ENCODE results near the gene TEF. TPM values are rescaled to one million over a fixed set of nuclear protein-coding genes. Genes with fewer than 3 reads are reported as not detected.

TEF gene
- polyA plus RNA-seq, 1 of the 3 experiments (the other 2 are of a cell fraction), result 3.6 TPM

DNA sequence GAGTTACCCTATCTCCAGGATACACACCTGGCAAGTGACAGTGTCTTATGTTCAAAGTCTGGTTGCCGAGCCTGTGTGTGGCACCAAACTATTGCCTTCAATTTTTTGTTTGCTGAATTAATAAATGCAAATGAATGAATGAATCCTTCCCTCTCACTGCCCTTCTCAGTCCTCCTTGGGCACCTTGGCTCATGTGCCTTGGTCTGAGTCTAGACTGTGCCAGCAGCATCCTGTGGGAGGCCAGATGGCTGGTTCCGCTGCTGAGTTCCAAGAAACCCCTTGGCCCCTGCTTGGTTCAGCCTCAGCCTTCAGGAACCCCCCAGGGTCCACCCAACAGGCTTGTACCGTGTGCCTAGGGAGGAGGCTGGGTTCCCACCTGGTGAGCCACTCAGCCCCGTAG, 33.8 kb downstream of the TEF start:
- no peak overlapping the region for H3K4me3 ChIP-seq (ENCODE audit: low read depth in 2 of 2, low read length in 1 of 2)
- H3K27ac ChIP-seq (ENCODE audit: low read depth in 2 of 2, low read length in 1 of 2), result no peak overlapping the region
- DNase-seq, result no peak
- H3F3A ChIP-seq (replicated peaks; ENCODE audit: insufficient read depth), result no peaks in the 10 kb centered on the region
- H2AFZ ChIP-seq (ENCODE audit: low read depth), result no peak overlapping the region
- no peaks in the 10 kb centered on the region for H3K9me3 ChIP-seq
- H4K20me1 ChIP-seq (ENCODE audit: insufficient read depth), result no peaks in the 10 kb centered on the region
- H3K27me3 ChIP-seq (ENCODE audit: insufficient read depth), result no peaks in the 10 kb centered on the region
- ChIA-PET CTCF (no interaction called here), POLR2A (no interaction called here)
- H3K36me3 ChIP-seq (replicated peaks in 1 of 2; ENCODE audit: control insufficient read depth in 1 of 2, insufficient read depth in 2 of 2, low read length in 1 of 2), result no peaks in the 10 kb centered on the region
- no peaks in the 10 kb centered on the region for H3K9me2 ChIP-seq
- no peak overlapping the region for H3K4me2 ChIP-seq
- 100% methylated on average over 3 of the region's 4 CpGs for WGBS (ENCODE audit: low lambda C conversion rate)
- H3K4me1 ChIP-seq (ENCODE audit: control insufficient read depth in 1 of 2, insufficient read depth in 2 of 2, low read depth in 1 of 2, low read length in 1 of 2), result peaks cover 0 to 24% of the 10 kb centered on the region in 2 experiments; a peak in 1 of 4 replicates
- TF ChIP-seq USF2 (IDR thresholded peaks at IDR 0.05; ENCODE audit: borderline replicate concordance, low read depth, low read length), result no peak
- no peak for TF ChIP-seq FOSL2 (IDR thresholded peaks at IDR 0.05; ENCODE audit: borderline replicate concordance, low read depth)
- no peak for TF ChIP-seq CTCF (IDR thresholded peaks at IDR 0.05)
- TF ChIP-seq PBX3 (IDR thresholded peaks at IDR 0.05), result no peak
- no peak for TF ChIP-seq POLR2AphosphoS5 (IDR thresholded peaks at IDR 0.05; ENCODE audit: low read depth, low read length)
- TF ChIP-seq, protein P1, sequence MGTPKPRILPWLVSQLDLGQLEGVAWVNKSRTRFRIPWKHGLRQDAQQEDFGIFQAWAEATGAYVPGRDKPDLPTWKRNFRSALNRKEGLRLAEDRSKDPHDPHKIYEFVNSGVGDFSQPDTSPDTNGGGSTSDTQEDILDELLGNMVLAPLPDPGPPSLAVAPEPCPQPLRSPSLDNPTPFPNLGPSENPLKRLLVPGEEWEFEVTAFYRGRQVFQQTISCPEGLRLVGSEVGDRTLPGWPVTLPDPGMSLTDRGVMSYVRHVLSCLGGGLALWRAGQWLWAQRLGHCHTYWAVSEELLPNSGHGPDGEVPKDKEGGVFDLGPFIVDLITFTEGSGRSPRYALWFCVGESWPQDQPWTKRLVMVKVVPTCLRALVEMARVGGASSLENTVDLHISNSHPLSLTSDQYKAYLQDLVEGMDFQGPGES (IDR thresholded peaks at IDR 0.05; ENCODE audit: low read depth, low read length), result no peak
- TF ChIP-seq TEAD4 (IDR thresholded peaks at IDR 0.05; ENCODE audit: borderline replicate concordance, insufficient read depth), result no peak
- TF ChIP-seq TCF12 (IDR thresholded peaks at IDR 0.05), result no peak
- TF ChIP-seq EP300 (IDR thresholded peaks at IDR 0.05; ENCODE audit: borderline replicate concordance in 1 of 2, low read depth in 1 of 2, low read length in 1 of 2), result no peak
- no peak for TF ChIP-seq GATA2 (CRISPR knock-in tag; IDR thresholded peaks at IDR 0.05)
- no peak for TF ChIP-seq CHD2 (IDR thresholded peaks at IDR 0.05; ENCODE audit: low read length, partially characterized antibody)
- no peak for TF ChIP-seq REST (IDR thresholded peaks at IDR 0.05; ENCODE audit: low read depth, low read length)
- H3K79me2 ChIP-seq (ENCODE audit: insufficient read depth), result peaks cover 16% of the 10 kb centered on the region; the same call in 1 of the 2 replicates
- H3K9ac ChIP-seq, result no peak overlapping the region

All from SK-N-SH (cell line).